AG09309 (cell line): ENCODE data around the gene ULK2.

ENCODE experiments used
- DNase-seq: peaks from one replicate; pipeline ENCODE4 v3.0.0-alpha.2; 2010; ENCODE audit warnings: low read depth
- H3K4me3 ChIP-seq: 2 replicates; pipeline ENCODE4 v1.5.1; 2011; ENCODE audit warnings: mild to moderate bottlenecking, low read depth, low read length, moderate library complexity; ENCODE audit not compliant: control insufficient read depth
- CTCF ChIP-seq: IDR thresholded peaks from 2 replicates; pipeline ENCODE4 v1.5.1; 2011; ENCODE audit warnings: mild to moderate bottlenecking, low read depth, low read length, inconsistent platforms; ENCODE audit not compliant: insufficient read depth, control insufficient read depth; ENCODE audit errors: missing control alignments

The ULK2 gene

GRCh38 chr17:19883537-19884215 is 15.9 kb upstream of the ULK2 start:
- H3K4me3 ChIP-seq = no peak overlapping the region
- no peak for TF ChIP-seq CTCF
- DNase-seq = no peak

- no peak for TF ChIP-seq CTCF
- no peak overlapping the region for H3K4me3 ChIP-seq
- no peak for DNase-seq
Measured at GRCh38 chr17:19880393-19880792, 12.7 kb upstream of the ULK2 start.

- DNase-seq = no peak
- no peak for TF ChIP-seq CTCF
Measured at GRCh38 chr17:19877364-19877945, 9.7 kb upstream of the ULK2 start.

GRCh38 chr17:19876529-19877161 is 8.9 kb upstream of the ULK2 start:
- no peak for DNase-seq
- no peak for TF ChIP-seq CTCF
- no peak overlapping the region for H3K4me3 ChIP-seq

More at GRCh38 chr17:19877364-19877945, 9.7 kb upstream of the ULK2 start:
- no peak overlapping the region for H3K4me3 ChIP-seq

GRCh38 chr17:19874256-19874655 is 6.5 kb upstream of the ULK2 start:
- H3K4me3 ChIP-seq = no peak overlapping the region
- TF ChIP-seq CTCF = no peak
- no peak for DNase-seq

- TF ChIP-seq CTCF = no peak
- no peak overlapping the region for H3K4me3 ChIP-seq
- DNase-seq = no peak
Measured at GRCh38 chr17:19873346-19873745, 5.6 kb upstream of the ULK2 start.
